ENCODE data around the gene LYG1.

LYG1 gene

DNA sequence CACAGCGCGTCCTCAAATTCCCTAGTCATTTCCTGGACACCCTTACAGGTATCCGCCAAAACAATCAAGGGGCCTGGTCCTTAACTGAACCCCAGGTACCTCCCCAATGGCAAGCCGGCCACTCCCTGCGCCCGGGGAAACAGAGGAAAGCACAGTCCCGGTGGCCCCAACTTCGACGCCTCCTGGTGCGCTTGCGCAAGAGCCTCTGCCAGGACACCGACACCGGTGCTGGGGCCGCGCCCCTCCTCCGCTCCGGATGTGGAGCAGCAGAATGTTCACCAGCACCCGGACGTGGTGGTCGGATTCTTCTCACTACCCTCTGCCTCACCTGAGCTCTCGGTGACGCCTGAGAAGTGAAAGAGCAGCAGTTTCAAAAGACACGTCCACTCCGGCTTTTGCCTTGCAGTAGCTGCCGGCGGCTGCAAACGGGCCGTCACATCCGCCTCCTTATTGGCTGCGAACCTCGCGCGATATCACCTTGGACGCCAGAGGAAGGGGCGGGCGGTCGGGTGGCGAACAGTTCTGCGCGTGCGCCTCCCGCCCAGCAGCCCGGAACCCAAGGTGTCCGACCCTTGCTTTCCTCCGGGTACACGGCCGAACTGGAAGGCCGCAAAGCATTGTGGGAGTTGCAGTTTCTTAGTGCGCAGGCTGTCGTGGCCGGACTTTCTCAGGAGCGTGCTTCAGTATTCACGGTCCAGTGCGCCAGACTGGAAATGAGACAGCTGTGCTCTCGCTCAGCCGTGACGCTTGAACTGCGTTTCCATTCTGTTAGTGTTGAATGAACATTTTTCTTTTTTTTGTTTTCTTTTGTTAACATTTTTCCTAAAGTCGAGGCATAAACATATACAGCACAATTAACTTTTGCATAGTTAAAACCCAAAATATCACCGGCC, 35.2 kb upstream of the LYG1 start, which contains the start of gene TXNDC9 (continued):
- TF ChIP-seq ZNF747 (tag by site-specific recombination; IDR thresholded peaks at IDR 0.05) (no peak), ZBTB7A (tag by site-specific recombination; IDR thresholded peaks at IDR 0.05; ENCODE audit: low read depth) (no peak), OSR2 (tag by site-specific recombination; IDR thresholded peaks at IDR 0.05) (peak; percentile 37), ZNF548 (tag by site-specific recombination; IDR thresholded peaks at IDR 0.05) (no peak), GLI2 (tag by site-specific recombination; IDR thresholded peaks at IDR 0.05; ENCODE audit: borderline replicate concordance, low read depth) (no peak), HOXC10 (CRISPR knock-in tag; IDR thresholded peaks at IDR 0.05) (no peak), ZBTB26 (tag by site-specific recombination; optimal IDR thresholded peaks at IDR 0.05) (peak; percentile 53), ZNF423 (tag by site-specific recombination; IDR thresholded peaks at IDR 0.05) (no peak), MYNN (tag by site-specific recombination; IDR thresholded peaks at IDR 0.05; ENCODE audit: borderline replicate concordance) (no peak), BCL11A (tag by site-specific recombination; IDR thresholded peaks at IDR 0.05; ENCODE audit: low read depth) (peak; percentile 46; the same call in 1 of the 2 replicates), ZBTB48 (tag by site-specific recombination; IDR thresholded peaks at IDR 0.05) (no peak), YY1 (tag by site-specific recombination; IDR thresholded peaks at IDR 0.05) (no peak), SP7 (tag by site-specific recombination; IDR thresholded peaks at IDR 0.05) (peak; percentile 66), KLF8 (tag by site-specific recombination; IDR thresholded peaks at IDR 0.05) (peak; percentile 73; the same call in 1 of the 2 replicates), ZNF704 (tag by site-specific recombination; IDR thresholded peaks at IDR 0.05) (no peak), YY2 (tag by site-specific recombination; IDR thresholded peaks at IDR 0.05) (no peak), ZNF292 (tag by site-specific recombination; IDR thresholded peaks at IDR 0.05; ENCODE audit: borderline replicate concordance, low read depth) (no peak), SCRT2 (tag by site-specific recombination; IDR thresholded peaks at IDR 0.05) (no peak), ZNF610 (tag by site-specific recombination; IDR thresholded peaks at IDR 0.05; ENCODE audit: borderline replicate concordance) (peak; percentile 58; the same call in 1 of the 2 replicates), PRDM1 (tag by site-specific recombination; IDR thresholded peaks at IDR 0.05) (peak; percentile 58), ZBTB1 (tag by site-specific recombination; IDR thresholded peaks at IDR 0.05) (no peak), MEIS1 (CRISPR knock-in tag; IDR thresholded peaks at IDR 0.05; ENCODE audit: borderline replicate concordance) (no peak), ZNF239 (tag by site-specific recombination; IDR thresholded peaks at IDR 0.05) (no peak), ZNF341 (tag by site-specific recombination; IDR thresholded peaks at IDR 0.05; ENCODE audit: low read depth) (peak; percentile 31; the same call in 1 of the 2 replicates), ZNF600 (tag by site-specific recombination; IDR thresholded peaks at IDR 0.05) (peak; percentile 48; the same call in 1 of the 2 replicates), GLI4 (tag by site-specific recombination; IDR thresholded peaks at IDR 0.05) (no peak), FEZF1 (tag by site-specific recombination; IDR thresholded peaks at IDR 0.05) (peak; percentile 65), ZNF629 (tag by site-specific recombination; IDR thresholded peaks at IDR 0.05) (peak; percentile 49; the same call in 1 of the 2 replicates), ZNF76 (tag by site-specific recombination; IDR thresholded peaks at IDR 0.05; ENCODE audit: borderline replicate concordance, low read depth) (peak; percentile 94)
- TF ChIP-seq, protein P1, sequence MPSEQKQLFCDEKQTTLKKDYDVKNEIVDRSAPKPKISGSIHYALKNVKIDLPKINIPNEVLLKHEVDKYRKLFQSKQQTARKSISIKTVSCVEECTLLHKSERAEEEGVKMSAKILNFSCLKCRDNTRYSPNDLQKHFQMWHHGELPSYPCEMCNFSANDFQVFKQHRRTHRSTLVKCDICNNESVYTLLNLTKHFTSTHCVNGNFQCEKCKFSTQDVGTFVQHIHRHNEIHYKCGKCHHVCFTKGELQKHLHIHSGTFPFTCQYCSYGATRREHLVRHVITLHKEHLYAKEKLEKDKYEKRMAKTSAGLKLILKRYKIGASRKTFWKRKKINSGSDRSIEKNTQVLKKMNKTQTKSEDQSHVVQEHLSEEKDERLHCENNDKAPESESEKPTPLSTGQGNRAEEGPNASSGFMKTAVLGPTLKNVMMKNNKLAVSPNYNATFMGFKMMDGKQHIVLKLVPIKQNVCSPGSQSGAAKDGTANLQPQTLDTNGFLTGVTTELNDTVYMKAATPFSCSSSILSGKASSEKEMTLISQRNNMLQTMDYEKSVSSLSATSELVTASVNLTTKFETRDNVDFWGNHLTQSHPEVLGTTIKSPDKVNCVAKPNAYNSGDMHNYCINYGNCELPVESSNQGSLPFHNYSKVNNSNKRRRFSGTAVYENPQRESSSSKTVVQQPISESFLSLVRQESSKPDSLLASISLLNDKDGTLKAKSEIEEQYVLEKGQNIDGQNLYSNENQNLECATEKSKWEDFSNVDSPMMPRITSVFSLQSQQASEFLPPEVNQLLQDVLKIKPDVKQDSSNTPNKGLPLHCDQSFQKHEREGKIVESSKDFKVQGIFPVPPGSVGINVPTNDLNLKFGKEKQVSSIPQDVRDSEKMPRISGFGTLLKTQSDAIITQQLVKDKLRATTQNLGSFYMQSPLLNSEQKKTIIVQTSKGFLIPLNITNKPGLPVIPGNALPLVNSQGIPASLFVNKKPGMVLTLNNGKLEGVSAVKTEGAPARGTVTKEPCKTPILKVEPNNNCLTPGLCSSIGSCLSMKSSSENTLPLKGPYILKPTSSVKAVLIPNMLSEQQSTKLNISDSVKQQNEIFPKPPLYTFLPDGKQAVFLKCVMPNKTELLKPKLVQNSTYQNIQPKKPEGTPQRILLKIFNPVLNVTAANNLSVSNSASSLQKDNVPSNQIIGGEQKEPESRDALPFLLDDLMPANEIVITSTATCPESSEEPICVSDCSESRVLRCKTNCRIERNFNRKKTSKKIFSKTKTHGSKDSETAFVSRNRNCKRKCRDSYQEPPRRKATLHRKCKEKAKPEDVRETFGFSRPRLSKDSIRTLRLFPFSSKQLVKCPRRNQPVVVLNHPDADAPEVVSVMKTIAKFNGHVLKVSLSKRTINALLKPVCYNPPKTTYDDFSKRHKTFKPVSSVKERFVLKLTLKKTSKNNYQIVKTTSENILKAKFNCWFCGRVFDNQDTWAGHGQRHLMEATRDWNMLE (tag by site-specific recombination; conservative IDR thresholded peaks at IDR 0.05; ENCODE audit: low read depth) = peak; percentile 45
- TF ChIP-seq, protein P2, sequence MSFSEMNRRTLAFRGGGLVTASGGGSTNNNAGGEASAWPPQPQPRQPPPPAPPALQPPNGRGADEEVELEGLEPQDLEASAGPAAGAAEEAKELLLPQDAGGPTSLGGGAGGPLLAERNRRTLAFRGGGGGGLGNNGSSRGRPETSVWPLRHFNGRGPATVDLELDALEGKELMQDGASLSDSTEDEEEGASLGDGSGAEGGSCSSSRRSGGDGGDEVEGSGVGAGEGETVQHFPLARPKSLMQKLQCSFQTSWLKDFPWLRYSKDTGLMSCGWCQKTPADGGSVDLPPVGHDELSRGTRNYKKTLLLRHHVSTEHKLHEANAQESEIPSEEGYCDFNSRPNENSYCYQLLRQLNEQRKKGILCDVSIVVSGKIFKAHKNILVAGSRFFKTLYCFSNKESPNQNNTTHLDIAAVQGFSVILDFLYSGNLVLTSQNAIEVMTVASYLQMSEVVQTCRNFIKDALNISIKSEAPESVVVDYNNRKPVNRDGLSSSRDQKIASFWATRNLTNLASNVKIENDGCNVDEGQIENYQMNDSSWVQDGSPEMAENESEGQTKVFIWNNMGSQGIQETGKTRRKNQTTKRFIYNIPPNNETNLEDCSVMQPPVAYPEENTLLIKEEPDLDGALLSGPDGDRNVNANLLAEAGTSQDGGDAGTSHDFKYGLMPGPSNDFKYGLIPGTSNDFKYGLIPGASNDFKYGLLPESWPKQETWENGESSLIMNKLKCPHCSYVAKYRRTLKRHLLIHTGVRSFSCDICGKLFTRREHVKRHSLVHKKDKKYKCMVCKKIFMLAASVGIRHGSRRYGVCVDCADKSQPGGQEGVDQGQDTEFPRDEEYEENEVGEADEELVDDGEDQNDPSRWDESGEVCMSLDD (tag by site-specific recombination; IDR thresholded peaks at IDR 0.05) = no peak

Data from HEK293 (cell line).